Osteoblast (primary cell): Measurements from ENCODE around the gene MESP2. TPM values are rescaled to one million over a fixed set of nuclear protein-coding genes. Genes with fewer than 3 reads are reported as not detected.

ENCODE experiments used
- DNase-seq: peaks from one replicate; pipeline ENCODE4 v3.0.0; 2011; ENCODE audit warnings: low spot score, mixed read lengths; ENCODE audit not compliant: insufficient read length; ENCODE audit errors: missing footprints
- H2AFZ ChIP-seq: 2 replicates; pipeline ENCODE4 v1.6.0; 2011; ENCODE audit warnings: mild to moderate bottlenecking, low read length
- H3K27ac ChIP-seq: 2 replicates; pipeline ENCODE4 v1.5.1; 2011; ENCODE audit warnings: mild to moderate bottlenecking, low read depth, low read length, moderate library complexity
- H3K27me3 ChIP-seq: 2 replicates; pipeline ENCODE4 v1.6.0; 2012; ENCODE audit warnings: mild to moderate bottlenecking, control low read depth, inconsistent platforms, low read length, moderate library complexity; ENCODE audit not compliant: insufficient read depth
- H3K36me3 ChIP-seq: 2 replicates; pipeline ENCODE4 v1.5.1; 2011; ENCODE audit warnings: mild to moderate bottlenecking, low read length, control low read depth, moderate library complexity; ENCODE audit not compliant: insufficient read depth
- H3K4me1 ChIP-seq: 2 replicates; pipeline ENCODE4 v1.5.1; 2011; ENCODE audit warnings: mild to moderate bottlenecking, low read length, control low read depth, moderate library complexity; ENCODE audit not compliant: insufficient read depth
- H3K4me2 ChIP-seq: 2 replicates; pipeline ENCODE4 v1.6.0; 2011; ENCODE audit warnings: mild to moderate bottlenecking, low read length; ENCODE audit not compliant: insufficient read depth
- H3K4me3 ChIP-seq: fragments of 200-600 bp; sonication (generic); 3 replicates; pipeline ENCODE4 v1.5.1; 2012; ENCODE audit warnings: mild to moderate bottlenecking, low read length, inconsistent platforms; ENCODE audit not compliant: insufficient read depth
- H3K79me2 ChIP-seq: 2 replicates; pipeline ENCODE4 v1.6.0; 2012; ENCODE audit warnings: mild to moderate bottlenecking, low read length, control low read depth, inconsistent platforms; ENCODE audit not compliant: insufficient read depth
- H3K9me3 ChIP-seq: 2 replicates; pipeline ENCODE4 v1.5.1; 2011; ENCODE audit warnings: low read depth, low read length, control low read depth
- H4K20me1 ChIP-seq: 2 replicates; pipeline ENCODE4 v1.6.0; 2012; ENCODE audit warnings: mild to moderate bottlenecking, low read length, control low read depth; ENCODE audit not compliant: insufficient read depth
- CTCF ChIP-seq: IDR thresholded peaks from 2 replicates; pipeline ENCODE4 v1.5.1; 2011; ENCODE audit warnings: mild to moderate bottlenecking, low read depth, low read length, moderate library complexity; ENCODE audit errors: extremely low read depth
- total RNA-seq: library from RNA; depleted of rRNA; stranded (reverse); fragments of >200 nt; gene quantifications from 2 replicates; pipeline ENCODE4 v1.2.3, GENCODE V29; 2012

MESP2 gene
- total RNA-seq, 1 donor: 0.72 TPM

GRCh38 chr15:89749951-89750559 is 26.1 kb upstream of the MESP2 start:
- Histone ChIP-seq H3K27me3 (peaks cover 3% of the 10 kb centered on the region), H4K20me1 (no peaks in the 10 kb centered on the region), H3K4me1 (no peaks in the 10 kb centered on the region), H3K9me3 (no peaks in the 10 kb centered on the region), H3K27ac (no peak overlapping the region), H3K79me2 (no peaks in the 10 kb centered on the region), H3K4me3 (peak overlapping the region; percentile 82), H3K36me3 (no peaks in the 10 kb centered on the region), H2AFZ (peak overlapping the region; percentile 93), H3K4me2 (peak overlapping the region; percentile 77)
- no peak for TF ChIP-seq CTCF
- DNase-seq: peak; percentile 76

GRCh38 chr15:89750560-89751542 is 25.3 kb upstream of the MESP2 start, which contains the start of gene MESP1:
Gene MESP1 (minus strand): TSS chr15:89751249. CDS start chr15:89751231, 18 bp downstream.
- Histone ChIP-seq H3K27me3 (peaks cover 3% of the 10 kb centered on the region), H4K20me1 (no peaks in the 10 kb centered on the region)

GRCh38 chr15:89751748-89752147 is 24.4 kb upstream of the MESP2 start:
- Histone ChIP-seq H3K4me2 (peak overlapping the region; percentile 77), H3K9me3 (no peaks in the 10 kb centered on the region), H4K20me1 (no peaks in the 10 kb centered on the region), H3K4me1 (no peaks in the 10 kb centered on the region), H3K27me3 (peaks cover 3% of the 10 kb centered on the region), H2AFZ (no peak overlapping the region), H3K27ac (no peak overlapping the region), H3K36me3 (no peaks in the 10 kb centered on the region), H3K4me3 (no peak overlapping the region), H3K79me2 (no peaks in the 10 kb centered on the region)
- DNase-seq: no peak
- no peak for TF ChIP-seq CTCF

More at GRCh38 chr15:89750560-89751542, 25.3 kb upstream of the MESP2 start, which contains the start of gene MESP1:
- Histone ChIP-seq H3K4me2 (peak within 1 kb of the TSS; percentile 77), H3K9me3 (no peaks in the 10 kb centered on the region), H3K27ac (no peak within 1 kb of the TSS), H3K79me2 (no peaks in the 10 kb centered on the region), H3K36me3 (no peaks in the 10 kb centered on the region), H3K4me1 (no peaks in the 10 kb centered on the region), H2AFZ (peak within 1 kb of the TSS; percentile 93), H3K4me3 (peak within 1 kb of the TSS; percentile 82)
- peak; percentile 45 for TF ChIP-seq CTCF
- DNase-seq: peak; percentile 100

- Histone ChIP-seq H3K9me3 (no peaks in the 10 kb centered on the region), H3K4me3 (no peak overlapping the region), H4K20me1 (no peaks in the 10 kb centered on the region), H3K4me2 (no peak overlapping the region), H3K79me2 (no peaks in the 10 kb centered on the region), H2AFZ (no peak overlapping the region), H3K4me1 (no peaks in the 10 kb centered on the region), H3K36me3 (no peaks in the 10 kb centered on the region), H3K27me3 (peaks cover 3% of the 10 kb centered on the region), H3K27ac (no peak overlapping the region)
- DNase-seq: no peak
- TF ChIP-seq CTCF: no peak
These were observed 22.3 kb upstream of the MESP2 start for GRCh38 chr15:89753855-89754254.
